Activated CD8-positive, alpha-beta memory T cell treated with anti-CD3 and anti-CD28 coated beads, Interleukin-2, amount 50 U/mL, for 24 hours (primary cell): ENCODE results near the gene ANKS1B.

Experiments used
- DNase-seq: peaks from one replicate; pipeline ENCODE4 v3.0.0-alpha.2; 2020; ENCODE audit errors: extremely low read depth

Gene ANKS1B

DNA sequence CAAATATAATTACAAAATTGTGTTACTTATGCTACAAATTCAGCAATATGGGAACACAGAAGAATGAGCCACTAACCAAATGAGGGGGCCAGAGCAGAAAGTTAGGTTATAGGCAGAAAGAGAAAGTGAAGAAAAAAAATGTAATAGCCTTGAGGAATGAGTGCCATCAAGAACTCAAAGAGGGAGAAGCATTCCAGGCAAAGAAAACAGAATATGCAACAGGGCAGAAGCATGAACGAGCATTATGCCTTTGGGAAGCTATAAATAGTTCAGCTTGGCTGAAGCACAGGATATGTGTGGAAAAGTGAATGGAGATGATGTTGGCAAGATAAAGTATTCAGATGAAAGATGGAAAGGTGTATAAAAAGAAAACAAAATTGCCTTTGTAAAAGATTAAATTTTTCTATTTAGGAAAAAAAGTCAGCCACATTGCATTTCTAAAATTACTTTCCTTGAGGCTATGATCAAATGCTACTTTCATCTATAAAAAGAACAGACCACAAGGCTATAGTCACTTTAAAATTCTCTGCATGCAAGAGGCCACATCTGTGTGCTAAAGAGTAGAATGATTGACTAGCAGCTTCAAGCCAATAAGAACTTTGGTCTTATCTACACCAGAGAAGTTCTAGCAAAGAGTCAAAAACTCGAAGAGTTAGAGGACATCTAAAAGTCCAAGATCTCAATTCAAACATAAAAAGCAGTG lies 530.7 kb downstream of the ANKS1B start:
- DNase-seq = no peak

GRCh38 chr12:99450036-99450630 lies 534.6 kb downstream of the ANKS1B start:
- no peak for DNase-seq

DNA sequence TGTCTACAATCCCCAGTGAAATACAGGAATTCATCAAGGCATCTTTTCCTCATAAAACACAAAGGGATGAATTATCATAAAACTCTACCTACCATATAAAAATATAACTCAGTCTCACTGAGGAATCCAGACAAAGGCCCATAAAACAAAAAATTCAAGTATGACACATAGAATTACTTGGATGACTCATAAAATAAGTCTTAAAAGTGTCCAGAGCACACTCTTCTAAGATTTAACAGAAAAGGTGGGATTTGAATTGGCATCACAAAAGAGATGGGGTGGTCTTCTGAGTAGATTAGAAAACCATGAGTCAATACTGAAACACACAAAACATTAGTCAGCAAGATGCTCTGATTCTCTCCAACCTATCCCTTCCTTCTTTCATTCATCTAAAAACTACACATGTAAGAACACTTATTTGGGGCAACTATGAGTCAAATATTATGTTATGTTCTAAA lies 539.8 kb downstream of the ANKS1B start:
- no peak for DNase-seq

DNA sequence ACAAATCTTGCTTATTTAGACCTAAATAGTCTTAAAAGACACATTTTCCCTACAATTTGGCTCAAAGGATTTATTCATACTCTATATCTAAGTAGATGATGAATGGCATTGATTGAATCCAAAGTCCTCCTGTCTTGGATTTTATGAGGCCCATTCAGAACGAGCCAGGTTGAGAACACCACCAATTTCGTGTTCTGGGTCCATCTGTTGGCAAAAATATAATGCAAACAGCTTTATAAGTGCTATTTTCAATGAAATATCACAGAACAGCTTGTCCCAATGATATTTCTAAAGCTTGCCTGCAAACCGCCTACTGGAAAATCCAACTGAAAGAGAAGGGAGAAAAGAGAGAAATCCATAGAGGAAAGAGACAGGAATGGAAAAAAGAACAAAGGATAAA lies 542.0 kb downstream of the ANKS1B start:
- DNase-seq = no peak

DNA sequence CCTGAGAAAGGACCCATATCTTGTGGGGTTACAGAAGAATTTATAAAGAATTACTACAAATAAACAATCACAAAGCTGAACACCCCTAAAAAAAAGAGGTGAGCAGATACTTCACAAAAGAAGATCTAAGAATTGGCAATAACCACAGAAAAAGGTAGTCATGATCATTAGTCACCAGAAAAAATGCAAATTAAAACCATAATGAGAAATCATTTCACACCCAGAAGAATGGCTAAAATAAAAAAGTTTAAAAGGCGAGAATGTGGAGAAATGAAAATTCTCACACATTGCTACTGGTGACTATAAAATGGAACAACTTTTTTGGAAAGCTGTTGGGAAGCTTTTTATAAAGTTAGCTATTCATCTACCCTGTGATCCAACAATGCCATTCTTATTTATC lies 545.3 kb downstream of the ANKS1B start:
- DNase-seq = no peak

DNA sequence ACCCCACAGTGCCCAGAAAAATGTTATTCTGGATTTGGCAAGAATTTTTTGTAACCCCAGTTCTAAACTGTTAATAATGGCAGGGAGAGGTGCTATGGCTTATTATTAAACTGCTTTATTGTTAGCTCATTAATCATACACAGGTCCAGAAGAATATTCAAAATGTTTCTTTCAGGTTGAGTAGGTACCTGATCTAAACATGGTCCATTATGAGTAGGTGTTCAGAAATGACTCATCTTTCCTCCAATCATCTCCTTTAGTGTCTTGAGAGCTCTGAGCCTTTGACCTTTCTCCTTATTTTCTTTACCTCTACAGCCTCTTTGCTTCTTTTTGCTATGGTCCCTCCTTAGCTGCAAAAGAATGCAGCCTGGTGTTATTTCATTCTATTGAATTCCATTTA lies 548.2 kb downstream of the ANKS1B start:
- DNase-seq = no peak

DNA sequence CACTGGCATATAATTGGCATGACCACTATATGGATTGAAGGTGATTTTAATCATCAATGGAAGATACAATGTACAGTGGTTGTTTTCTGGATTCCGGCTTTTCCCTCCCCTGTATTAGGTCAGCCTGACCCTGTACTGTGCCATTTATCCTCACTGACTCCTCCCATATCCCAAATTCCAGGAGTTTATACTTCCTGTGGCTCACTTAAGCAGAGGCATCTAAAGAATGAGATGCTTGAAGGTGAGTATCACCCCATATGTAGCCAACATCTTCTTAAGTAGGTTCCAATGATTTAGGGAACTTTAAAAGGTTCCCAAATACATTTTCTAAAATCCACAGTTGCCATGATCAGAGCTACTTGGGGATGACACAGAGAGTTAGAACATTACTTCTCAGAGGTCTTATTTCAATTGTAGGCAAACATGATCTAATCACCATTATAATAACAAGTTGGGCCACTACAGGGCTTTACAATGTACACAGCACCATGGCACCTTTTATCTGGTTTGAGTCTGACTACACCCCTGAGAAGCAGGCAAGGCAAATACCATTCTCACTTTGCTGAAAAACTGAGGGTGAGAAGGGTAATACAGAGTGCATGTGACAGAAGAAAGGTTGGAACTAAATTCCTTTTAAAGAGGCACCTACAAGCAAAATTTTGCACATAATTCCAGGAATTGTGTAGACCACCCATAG lies 549.5 kb downstream of the ANKS1B start:
- DNase-seq = no peak

DNA sequence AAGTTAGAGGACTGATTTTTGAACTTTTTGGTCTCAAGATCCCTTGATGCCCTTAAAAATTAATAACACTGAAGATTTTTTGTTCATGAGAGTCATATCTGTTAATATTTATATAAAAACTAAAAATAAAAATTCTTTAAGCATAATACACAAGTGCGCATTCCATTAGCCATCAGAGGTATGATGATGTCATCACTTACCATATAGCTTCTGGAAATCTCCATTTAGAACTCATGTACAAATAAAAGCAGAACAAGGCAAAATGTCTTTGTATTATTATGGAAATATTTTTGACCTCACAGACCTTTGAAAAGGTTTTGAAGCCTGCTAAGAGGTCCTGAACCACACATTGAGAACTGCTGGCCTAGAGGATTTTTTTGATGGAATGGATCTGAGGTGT lies 551.6 kb downstream of the ANKS1B start:
- DNase-seq = no peak

GRCh38 chr12:99431203-99431602 lies 553.5 kb downstream of the ANKS1B start:
- DNase-seq = no peak

DNA sequence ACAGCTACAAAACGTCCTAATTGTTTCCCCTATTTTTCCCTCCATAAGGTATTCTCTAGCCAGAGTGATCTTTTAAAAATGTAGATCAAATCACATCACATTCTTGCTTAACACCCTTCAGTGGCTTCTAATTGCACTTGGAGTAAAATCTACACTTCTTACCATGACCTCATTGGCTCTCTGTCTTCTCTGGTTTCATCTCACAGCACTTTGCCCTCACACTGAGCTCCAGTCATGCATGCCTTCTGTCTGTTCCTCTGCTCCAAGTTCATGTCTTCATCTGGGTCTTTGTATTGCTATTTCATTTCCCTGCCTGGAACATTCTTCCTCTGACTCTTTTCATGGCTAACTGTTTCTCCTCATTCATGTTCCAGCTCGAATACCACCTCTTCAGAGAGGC lies 557.6 kb downstream of the ANKS1B start:
- no peak for DNase-seq

GRCh38 chr12:99418379-99418778 lies 566.4 kb downstream of the ANKS1B start:
- no peak for DNase-seq

GRCh38 chr12:99413751-99414150 lies 571.0 kb downstream of the ANKS1B start:
- no peak for DNase-seq

DNA sequence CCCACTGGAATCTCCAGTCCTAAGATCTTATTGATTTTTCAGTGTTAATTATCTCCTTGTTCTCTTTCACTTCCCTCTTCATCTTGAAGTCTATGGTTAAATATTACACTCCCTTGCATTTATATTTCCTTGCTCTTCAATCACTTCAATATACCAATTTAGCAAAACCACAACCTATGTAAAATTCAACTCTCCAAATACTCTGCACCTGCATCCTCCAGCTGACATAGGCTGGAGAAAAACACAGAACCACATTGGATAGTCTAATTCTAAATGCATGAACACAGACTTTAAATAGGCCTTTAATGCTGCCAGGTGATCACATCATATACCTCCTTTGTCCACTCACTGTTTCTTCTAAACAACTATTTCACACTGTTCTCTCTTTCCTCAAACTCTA lies 591.0 kb downstream of the ANKS1B start:
- DNase-seq = no peak

GRCh38 chr12:99392091-99392850 lies 592.5 kb downstream of the ANKS1B start:
- no peak for DNase-seq

DNA sequence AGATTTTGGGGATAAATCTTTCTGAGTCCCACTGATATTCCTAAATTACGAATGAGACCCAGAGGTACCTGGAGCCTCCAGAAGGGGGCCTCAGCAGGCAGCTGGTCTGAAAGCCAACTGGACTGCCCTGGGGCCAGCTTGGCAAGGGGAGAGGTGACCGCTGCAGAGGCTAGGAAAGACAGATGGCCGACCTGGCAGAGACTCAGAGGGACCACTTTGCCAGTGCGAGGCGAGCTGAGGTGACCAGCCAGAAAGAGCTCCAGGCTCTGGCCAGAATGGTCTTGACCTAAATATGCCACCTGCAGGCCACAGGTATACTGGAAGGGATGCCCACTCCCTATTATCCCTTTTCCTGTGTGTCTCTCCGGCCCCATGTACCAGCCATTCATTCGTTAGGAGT lies 594.0 kb downstream of the ANKS1B start:
- DNase-seq = no peak

DNA sequence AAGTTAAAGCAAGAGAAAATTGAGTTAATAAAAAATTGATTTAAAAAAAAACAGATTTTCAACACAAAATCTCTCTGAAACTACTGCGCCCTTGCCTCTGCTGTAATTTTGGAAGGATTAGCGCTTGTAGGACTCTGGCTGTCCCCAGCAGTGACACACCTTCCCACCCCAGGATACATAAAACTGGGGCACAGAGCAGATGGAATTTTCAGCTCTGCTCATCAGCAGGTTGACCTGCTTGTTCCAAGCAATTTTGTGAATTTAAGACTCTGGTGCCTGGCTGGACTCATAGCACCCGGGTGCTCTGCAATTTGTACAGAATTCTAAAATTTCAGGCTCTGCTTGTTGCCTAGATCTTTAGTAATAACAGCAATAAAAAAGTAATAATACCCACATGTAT lies 595.0 kb downstream of the ANKS1B start:
- DNase-seq = no peak

- DNase-seq = no peak
Observed at GRCh38 chr12:99388671-99389195, 596.0 kb downstream of the ANKS1B start.

- no peak for DNase-seq
Observed at GRCh38 chr12:99387661-99388060, 597.1 kb downstream of the ANKS1B start.

DNA sequence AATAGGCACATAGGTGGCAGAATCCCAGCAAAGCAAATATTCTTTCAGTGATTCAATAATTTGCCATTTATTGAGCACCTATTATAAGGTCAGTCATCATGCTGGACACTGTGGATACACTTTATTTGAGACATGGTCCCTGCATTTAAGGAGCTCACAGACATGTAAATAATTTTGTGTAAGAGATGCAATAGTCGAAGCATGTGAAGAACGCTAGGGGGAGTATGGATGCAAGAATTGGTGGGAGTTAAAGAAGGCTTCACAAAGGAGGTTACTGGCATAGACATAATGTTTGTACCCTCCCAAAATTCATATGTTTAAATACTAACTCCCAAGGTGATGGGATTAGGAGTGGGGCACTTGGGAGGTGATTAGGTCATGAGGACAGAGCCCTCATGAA lies 597.8 kb downstream of the ANKS1B start:
- DNase-seq = no peak

DNA sequence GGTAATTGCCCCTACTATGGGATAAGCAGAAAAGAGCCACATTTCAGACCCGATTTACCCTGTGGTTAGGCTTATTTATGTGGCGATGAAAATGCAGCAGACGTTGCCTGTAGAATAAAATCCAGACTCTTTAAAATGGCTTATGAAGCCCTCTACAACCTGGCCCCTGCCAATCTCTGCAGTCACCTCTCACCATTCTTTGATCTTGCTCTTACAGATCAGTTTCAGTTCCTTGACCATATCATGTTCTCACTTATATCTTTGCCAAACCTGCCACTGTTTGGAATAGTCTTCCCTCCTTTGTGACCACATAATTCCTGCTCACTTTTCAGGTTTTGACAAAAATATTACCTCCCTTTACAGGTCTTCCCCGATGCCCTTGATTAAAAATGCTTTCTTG lies 601.5 kb downstream of the ANKS1B start:
- no peak for DNase-seq

GRCh38 chr12:99381992-99382391 lies 602.7 kb downstream of the ANKS1B start:
- DNase-seq = no peak

- no peak for DNase-seq
Observed at GRCh38 chr12:99380701-99381100, 604.0 kb downstream of the ANKS1B start.
